Measurements from ENCODE around the gene SEMA5B.

Gene SEMA5B

GRCh38 chr3:122973893-122974615 lies 53.5 kb downstream of the SEMA5B start:
- DNase-seq (ENCODE audit: low spot score), result no peak

DNA sequence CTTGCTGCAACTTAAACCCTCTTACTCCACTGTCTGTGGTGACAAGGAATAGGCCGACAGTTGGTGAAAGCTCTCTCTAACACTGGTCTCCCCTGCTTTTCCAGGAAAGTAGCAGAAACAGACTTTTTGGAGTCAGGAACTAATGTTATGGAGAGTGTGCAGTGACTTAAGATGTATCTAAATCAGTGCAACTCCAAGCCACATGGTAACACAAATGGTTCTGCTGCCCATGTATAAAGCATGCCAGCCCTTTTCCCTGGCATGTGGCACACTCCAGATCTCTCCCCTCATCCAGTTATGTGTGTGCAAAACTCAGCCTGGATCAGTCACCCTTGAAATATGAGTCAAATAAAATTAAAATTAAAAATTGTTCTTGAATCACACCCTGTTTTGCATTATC lies 55.4 kb downstream of the SEMA5B start:
- DNase-seq (ENCODE audit: low spot score), result no peak

DNA sequence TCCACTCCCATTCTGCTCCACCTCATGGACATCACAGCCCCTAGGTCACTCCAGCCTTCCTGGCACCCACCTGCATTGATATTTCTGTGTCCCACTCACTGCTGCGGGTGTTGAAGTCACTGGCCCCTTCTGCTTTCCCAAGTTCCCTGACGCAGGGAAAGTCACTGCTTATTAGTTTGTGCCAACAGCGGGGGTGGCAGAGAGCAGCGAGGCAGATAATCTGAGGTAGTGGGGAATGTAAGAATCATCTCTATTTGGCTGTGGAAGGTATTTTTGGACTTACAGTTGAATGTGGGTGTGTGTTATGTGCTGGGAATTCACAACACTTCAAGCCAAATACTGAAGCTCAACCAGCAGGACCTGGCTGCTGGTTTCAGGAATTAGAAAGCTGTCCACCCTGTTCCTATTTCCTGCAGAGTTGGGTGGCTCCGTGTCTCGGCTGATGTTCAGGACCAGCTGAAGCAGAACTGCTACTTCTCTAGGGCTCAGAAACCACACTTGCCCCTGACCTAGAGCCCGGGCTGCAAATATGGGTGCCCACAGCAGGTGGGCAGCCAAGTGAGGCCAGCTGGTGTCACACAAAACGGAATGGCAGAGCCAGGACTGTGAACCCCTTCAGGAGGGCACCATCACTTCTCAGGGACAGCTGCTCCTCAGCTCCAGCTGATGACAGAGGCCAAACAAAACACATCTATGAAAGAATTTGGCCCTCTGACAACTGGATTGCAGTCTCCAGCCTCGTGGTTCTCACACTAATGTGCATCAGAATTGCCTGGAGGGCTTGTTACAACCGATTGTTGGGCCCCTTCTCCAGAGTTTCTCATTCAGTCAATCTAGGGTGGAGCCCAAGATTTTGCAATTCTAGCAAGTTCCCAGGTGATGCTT lies 57.7 kb downstream of the SEMA5B start:
- DNase-seq (ENCODE audit: low spot score), result no peak

- DNase-seq (ENCODE audit: low spot score), result no peak
Observed at GRCh38 chr3:122967765-122968164, 59.8 kb downstream of the SEMA5B start.

- no peak for DNase-seq (ENCODE audit: low spot score)
Observed at GRCh38 chr3:122967356-122967755, 60.2 kb downstream of the SEMA5B start.

GRCh38 chr3:122966045-122966444 lies 61.5 kb downstream of the SEMA5B start:
- DNase-seq (ENCODE audit: low spot score), result no peak

GRCh38 chr3:122964811-122965210 lies 62.8 kb downstream of the SEMA5B start:
- no peak for DNase-seq (ENCODE audit: low spot score)

- DNase-seq (ENCODE audit: low spot score), result no peak
Observed at GRCh38 chr3:122962149-122962548, 65.4 kb downstream of the SEMA5B start.

GRCh38 chr3:122961146-122961545 lies 66.4 kb downstream of the SEMA5B start:
- no peak for DNase-seq (ENCODE audit: low spot score)

DNA sequence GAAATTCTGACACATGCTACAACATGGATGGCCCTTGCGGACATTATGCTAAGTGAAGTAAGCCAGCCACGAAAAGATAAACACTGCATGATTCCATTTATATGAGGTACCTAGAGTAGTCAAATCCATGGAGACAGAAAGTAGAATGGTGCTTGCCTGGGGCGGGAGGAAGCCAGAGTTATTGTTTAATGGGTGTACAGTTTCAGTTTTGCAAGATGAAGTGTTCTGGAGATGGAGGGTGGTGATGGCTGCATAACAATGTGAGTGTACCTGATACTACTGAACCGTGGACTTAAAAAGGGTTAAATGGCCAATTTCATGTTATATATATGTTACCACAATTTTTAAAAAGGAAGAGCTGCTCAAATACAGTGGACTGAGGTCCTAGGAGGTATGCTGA lies 66.9 kb downstream of the SEMA5B start:
- no peak for DNase-seq (ENCODE audit: low spot score)

GRCh38 chr3:122959339-122959738 lies 68.2 kb downstream of the SEMA5B start:
- no peak for DNase-seq (ENCODE audit: low spot score)

DNA sequence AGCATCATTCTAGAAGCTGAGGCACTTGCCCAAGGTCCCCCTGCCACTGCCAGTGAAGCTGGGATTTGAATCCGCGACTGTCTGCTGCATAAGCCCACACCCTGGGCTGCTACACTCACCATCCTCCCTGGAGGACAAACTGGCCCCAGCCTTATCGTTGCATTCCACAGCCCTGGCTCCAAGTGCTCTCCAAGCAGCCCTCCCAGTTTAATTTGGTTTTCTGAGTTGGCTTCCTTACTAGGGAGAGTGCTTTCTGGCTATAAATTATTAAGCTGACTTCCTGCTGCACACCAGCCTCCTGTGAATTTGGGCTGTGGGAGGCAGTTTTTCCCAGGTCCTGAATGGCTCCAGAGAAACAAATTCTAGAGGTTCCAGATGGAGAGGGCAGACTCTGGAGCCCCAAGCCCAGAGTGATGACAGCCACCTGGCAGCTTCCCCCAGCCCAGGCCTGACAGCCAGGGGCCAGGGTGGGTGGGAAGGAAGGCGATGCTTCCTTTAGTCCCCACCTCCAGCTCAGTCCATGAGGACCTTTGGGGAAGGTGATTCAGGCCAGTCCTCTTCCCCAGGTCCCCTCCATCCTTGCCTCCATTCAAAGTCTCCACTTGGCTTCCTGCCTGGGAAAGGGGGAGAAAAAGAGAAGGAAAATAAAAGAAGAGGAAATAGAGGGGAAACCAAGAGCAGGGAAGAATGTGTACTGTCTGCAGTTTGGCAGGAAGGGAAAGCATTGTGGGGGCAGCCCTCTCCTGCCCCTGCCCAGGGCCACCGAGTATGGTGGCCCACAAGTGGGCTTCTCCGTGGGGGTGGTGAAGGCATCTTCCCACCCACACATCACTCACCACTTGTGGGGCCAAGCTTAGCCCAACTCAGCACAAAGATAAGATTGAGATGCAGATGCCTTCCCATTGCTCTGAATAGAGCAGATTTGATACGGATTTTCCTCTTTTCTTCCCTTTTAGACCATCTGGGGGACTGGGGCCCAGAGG lies 69.6 kb downstream of the SEMA5B start:
- DNase-seq (ENCODE audit: low spot score), result no peak

DNA sequence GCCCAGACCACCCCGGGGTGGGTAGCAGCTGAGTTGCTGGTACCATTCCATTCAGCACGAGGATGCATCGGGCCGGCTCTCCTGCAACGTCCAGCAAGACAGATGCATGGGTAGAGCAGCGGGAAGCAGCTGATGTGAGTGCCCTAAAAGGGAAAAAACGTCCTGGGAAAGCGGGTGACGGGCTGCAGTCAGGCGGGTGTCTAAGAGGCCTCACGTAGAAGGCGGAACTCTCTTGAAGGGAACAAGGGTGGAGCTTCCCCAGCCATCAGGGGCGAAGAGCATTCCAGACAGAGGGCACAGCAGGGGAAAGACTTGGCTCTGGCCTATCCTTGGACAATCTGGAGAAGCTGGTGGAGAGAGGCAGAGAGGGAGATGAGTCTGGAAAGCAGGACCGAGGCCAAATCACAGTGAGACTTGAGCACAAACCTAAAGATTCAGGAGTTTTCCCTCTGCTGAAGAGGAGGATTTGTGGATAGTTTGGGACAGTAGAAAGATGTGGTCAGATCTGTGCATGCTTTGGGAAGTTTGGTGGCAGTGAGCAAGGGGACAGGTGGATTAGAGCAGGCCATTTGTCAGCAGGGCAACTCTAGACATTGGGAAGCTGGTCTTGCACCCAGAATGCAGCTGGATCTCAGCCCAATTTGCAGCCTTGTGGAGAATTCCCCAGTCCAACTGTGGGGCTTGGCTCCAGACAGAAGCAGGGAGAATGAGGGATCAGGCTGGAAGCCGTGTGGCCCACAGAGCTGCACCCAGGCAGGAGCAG lies 70.7 kb downstream of the SEMA5B start:
- no peak for DNase-seq (ENCODE audit: low spot score)

DNA sequence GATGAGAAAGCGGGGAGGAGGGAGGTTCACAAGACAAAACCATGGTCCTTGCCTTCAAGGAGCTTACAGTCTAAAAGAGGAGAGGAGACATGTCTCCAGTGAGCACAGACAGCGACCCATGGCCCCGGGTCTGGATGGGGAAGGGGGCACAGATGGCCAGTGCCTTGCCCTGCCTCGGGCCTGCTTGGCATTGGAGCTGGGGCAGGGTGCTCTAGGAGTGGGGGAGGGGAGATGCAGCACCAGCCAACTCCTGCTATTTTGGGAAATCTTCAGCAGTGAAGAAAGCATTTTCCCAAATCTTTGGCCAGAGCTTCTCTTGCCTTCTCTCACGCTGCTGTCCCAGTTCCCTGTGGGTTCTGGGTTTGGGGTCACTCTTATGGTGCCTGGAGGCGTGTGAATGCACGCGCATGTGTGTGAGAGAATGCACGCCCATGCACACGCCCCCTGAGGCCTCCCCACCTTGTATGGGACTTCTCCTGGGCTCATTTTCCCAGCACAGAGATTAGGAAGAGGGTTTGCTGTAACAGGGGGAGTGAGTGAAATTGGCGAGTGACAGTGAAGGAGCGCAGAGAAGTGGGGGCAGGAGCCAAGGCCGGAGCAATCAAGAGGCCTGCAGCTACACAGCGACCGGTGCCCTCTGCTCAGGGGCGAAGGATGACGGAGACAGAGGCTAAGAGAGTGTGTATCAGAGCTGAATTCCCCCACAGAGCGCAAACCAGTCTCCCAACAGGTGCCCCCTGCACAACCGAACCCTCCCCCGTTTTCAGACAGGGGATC lies 71.5 kb downstream of the SEMA5B start:
- no peak for DNase-seq (ENCODE audit: low spot score)

- DNase-seq (ENCODE audit: low spot score), result no peak
Observed at GRCh38 chr3:122952520-122952919, 75.0 kb downstream of the SEMA5B start.

DNA sequence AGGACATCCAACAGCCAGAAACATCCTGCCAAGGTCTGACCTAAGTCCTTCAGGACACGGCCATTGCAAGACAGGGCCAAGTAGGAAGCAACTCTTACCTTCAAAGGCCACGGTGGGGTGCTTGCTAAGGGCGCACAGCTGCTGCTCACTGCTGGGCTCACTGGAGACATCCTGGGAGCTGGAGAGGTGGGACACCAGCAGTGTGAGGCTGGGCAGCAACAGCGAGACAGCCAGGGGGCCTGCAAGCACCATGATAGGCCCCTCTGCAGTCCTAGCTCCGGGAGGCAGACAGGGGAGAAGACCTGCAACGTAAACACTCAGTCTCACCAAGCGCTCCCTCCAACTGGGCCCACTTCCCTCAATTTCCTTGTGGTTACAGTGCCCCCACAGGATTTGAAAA lies 79.2 kb downstream of the SEMA5B start:
- DNase-seq (ENCODE audit: low spot score), result peak; percentile 55

DNA sequence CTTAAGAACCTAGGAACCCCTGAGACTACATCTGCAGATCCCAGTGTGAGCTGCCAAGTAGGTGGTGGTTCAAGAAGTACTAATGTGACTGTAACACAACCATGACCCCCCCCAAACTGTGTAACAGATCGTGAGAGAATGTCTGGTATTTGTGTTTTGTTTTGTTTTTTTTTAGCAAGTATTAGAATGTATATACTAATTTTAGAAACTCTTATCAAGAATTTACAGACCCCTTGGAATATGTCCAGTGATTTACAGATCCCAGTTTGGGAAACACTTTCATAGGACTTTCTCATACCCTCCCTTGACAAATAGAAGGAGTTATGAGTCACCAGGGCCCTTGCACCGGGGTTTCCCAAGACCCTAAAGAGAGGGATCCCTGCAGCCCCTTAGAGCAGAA lies 79.8 kb downstream of the SEMA5B start:
- no peak for DNase-seq (ENCODE audit: low spot score)

DNA sequence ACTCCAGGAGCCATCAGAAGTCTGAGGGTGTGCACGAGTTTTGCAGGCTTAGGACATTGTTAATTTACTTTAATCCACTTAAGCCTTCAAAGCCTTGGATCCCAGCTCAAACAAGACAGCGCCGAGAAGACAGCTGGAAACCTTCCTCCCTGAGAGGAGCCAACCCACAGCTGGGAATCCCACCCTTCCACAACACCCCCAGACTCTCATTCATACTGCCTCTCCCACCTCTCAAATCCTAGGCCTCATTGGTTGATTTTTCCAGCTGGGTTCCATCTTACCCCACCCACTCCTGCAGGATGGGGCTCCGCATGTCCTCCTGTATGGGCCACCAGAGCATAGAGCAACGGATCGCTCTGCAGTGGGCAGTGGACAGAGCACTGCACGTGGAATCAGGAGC lies 80.4 kb downstream of the SEMA5B start:
- DNase-seq (ENCODE audit: low spot score), result peak; percentile 78

DNA sequence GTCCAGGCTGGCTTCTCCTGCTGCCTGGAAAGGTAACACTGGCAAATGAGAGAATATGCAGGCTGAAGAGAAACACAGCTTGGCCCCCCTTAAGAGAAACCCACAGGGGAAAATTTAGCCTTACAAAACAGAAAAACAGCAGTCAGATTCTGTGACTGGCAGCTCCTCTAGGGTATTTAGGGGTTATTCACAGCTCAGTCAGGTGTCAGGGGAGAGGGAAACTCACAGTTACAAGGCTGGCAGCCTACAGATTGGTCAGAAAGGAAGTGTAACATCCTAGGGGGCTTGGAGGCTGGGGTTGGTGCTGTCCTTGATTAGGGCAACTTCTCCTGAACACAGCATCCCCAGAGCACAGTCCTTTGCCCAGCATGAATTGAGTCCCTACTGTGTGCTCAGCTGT lies 81.4 kb downstream of the SEMA5B start:
- DNase-seq (ENCODE audit: low spot score), result no peak

GRCh38 chr3:122945230-122945629 lies 82.3 kb downstream of the SEMA5B start:
- DNase-seq (ENCODE audit: low spot score), result no peak
